Left ventricle myocardium superior (tissue), 1 donor: Measurements from ENCODE around the gene U2AF1L4. TPM values are rescaled to one million over a fixed set of nuclear protein-coding genes. Genes with fewer than 3 reads are reported as not detected.
A peak's percentile ranks its signal among the peaks of the same experiment; 100 is the strongest.
"Not testable (repeated sequence)": the region's sequence is repeated elsewhere in the genome, so short reads cannot be mapped to it uniquely, and the experiment has no call there.

Experiments used
- ATAC-seq: fragments of 200-7000 bp; cut with Tn5 transposase; one replicate; pipeline ENCODE4 v1.9.1; 2020; ENCODE audit warnings: mild to moderate bottlenecking, moderate library complexity
- DNase-seq: peaks from one replicate; pipeline ENCODE4 v3.0.0-alpha.2; 2020
- intact Hi-C: fragments of 100-400 bp; cut with micrococcal nuclease; formaldehyde crosslinking; loops from one replicate; pipeline ENCODE4 v1.11.0; 2022
- total RNA-seq: library from RNA; stranded (reverse); fragmentation: NEBNext Ultra II Directional; extraction: Animal tissue kit (Norgen Biotek cat#: 25700); gene quantifications from one replicate; pipeline ENCODE4 v1.2.1, GENCODE V29; 2021
- donor health status: DM: no; HTN: yes; CAD: no; lungs with severe emphysema.

The U2AF1L4 gene
- total RNA-seq, 1 donor from 2014 or later: 18.4 TPM

DNA sequence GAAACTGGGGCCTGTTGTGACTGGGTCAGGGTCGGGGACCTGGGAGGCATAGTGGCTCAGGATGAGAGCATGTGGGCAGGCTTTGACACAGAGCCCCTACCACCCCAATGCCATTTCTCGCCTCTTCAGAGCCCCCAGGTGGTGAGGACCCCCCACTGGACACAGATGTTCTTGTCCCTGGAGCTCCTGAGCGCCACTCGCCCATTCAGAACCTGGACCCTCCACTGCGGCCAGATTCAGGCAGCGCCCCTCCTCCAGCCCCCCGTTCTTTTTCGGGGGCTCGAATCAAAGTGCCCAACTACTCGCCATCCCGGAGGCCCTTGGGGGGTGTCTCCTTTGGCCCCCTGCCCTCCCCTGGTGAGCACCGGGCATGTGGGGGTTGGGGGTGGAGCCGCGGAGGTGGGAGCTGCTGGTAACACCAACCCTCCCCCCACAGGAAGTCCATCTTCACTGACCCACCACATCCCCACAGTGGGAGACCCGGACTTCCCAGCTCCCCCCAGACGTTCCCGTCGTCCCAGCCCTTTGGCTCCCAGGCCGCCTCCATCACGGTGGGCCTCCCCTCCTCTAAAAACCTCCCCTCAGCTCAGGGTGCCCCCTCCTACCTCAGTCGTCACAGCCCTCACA, 13.3 kb downstream of the U2AF1L4 start:
- DNase-seq (no peak), ATAC-seq (no peak)
- intact Hi-C loops: no loop called here

DNA sequence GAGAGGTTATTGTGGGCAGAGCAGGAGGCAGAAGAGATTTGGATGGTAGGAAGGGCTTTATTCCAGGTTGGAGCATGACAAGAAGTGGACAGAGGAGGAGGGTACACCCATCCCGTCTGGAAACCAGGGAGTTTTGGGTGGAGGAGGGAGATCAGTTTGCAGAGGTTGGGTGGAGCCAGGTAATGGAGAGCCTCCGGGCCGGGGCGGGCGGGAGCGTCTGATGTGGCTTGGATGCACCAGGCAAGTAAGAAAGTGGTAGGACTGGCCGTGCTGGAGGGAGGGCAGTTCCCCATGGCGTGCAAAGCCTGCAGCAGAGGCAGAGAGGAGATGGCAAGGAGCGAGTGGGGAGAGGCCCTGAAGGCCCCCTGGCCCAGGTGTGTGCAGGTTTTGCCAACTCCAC, 13.9 kb downstream of the U2AF1L4 start:
- ATAC-seq: no peak
- DNase-seq: no peak
- intact Hi-C loops: no loop called here

DNA sequence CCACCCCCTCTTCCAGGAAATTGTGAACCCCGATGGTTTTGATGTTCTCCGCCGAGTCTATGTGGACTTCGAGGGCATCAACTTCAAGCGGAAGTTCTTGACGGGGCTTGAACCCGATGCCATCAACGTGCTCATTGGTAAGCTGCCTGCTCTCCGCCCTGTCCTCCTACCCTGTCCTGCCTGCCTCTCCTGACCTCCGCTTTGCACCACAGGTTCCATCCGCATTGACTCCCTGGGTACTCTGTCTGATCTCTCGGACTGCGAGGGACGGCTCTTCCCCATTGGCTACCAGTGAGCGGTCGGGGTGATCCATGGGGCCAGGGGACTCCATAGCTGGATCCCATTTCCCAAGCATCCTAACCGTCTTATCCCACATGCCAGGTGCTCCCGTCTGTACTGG, 14.9 kb downstream of the U2AF1L4 start:
- DNase-seq (no peak), ATAC-seq (no peak)
- intact Hi-C loops: no loop called here

DNA sequence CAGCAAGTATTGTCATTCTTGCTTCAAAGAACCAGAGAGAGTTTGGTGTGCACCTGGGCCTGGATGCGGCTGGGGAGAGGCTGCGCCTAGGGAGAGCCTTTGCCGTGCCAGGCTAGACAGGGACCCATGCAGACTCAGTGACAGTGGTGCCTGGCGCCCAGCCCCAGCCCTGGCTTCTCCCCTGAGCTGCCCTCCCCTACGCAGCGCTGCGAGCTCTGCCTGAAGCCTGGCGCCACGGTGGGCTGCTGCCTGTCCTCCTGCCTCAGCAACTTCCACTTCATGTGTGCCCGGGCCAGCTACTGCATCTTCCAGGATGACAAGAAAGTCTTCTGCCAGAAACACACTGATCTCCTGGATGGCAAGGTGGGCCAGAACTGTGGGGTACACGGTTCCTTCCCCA, 15.5 kb downstream of the U2AF1L4 start:
- intact Hi-C loops: no loop called here
- no peak for DNase-seq

DNA sequence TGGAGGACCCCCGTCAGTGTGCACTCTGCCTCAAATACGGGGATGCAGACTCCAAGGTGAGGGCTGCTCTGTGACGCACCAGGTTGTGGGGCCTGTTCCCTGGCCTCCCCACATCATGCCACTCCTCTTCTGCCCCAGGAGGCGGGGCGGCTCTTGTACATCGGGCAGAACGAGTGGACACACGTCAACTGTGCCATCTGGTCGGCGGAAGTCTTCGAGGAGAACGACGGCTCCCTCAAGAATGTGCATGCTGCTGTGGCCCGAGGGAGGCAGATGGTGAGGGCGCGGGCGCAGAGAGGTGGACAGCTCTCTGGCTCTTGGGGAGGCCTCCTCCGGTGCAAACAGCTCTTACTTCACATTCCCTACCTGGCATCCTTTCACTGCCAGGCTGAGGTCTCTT, 16.2 kb downstream of the U2AF1L4 start:
- ATAC-seq: no peak
- intact Hi-C loops: no loop called here
- no peak for DNase-seq

More for the DNA sequence above, 15.5 kb downstream of the U2AF1L4 start:
- no peak for ATAC-seq

DNA sequence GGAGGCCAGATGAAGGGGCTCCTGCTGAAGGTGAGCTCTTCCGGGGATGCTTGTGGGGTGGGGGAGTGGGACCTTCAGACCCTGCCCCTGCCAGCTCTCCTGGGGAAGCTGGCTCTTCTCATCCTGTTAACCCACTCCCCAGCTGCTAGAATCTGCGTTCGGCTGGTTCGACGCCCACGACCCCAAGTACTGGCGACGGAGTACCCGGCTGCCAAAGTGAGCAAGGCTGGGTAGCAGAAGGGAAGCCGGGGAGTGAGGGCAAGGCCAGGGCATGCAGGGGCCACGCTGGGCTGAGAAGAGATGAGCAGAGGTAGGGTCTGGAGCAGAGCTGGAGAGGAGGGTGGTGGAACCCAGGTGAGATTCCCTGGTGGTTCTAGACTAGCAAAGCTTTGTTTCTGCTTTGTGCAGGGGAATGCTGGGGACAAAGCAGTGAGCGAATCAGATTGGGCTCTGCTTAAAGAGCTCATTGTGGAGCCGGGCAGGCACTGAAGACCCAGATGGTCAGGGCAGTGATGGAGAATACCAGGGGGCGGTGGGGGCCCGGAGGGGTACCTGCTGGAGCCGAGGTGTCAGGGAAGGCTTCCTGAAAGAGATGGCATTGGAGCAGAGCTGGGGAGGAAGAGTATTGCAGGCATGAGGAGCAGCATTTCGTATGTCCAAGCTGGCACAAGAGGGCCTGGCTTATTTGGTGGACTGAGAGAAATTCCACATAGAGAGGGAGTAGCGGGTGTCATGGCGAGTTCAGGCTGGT, 17.1 kb downstream of the U2AF1L4 start:
- intact Hi-C loops: no loop called here
- no peak for DNase-seq

DNA sequence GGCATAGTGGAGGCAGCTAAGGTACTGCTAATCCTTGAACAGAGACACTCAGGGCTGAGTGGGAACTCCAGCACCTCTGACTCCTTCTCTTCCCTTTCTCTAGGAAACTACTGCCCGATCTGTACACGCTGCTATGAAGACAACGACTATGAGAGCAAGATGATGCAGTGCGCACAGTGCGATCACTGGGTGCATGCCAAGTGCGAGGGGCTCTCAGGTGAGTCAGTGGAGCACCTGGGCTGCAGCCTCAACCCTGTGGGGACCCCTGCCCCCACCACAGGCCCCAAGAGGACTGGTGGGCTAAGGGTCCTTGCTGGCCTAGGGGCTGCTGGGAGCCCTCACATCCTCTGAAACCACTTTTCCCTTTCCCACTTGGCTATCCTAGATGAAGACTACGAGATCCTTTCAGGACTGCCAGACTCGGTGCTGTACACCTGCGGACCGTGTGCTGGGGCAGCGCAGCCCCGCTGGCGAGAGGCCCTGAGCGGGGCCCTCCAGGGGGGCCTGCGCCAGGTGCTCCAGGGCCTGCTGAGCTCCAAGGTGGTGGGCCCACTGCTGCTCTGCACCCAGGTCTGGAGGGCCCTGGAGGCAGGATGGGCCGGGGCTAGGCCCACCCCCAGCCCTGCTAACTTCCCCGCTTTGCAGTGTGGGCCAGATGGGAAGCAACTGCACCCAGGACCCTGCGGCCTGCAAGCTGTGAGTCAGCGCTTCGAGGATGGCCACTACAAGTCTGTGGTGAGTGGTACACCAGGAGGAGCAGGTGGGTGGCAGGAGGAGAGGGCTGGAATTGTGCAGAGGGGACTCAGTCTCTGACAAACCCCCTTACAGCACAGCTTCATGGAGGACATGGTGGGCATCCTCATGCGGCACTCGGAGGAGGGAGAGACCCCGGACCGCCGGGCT, 17.9 kb downstream of the U2AF1L4 start:
- intact Hi-C loops: no loop called here
- no peak for ATAC-seq
- DNase-seq: no peak

More for the DNA sequence above, 17.1 kb downstream of the U2AF1L4 start:
- ATAC-seq: no peak

DNA sequence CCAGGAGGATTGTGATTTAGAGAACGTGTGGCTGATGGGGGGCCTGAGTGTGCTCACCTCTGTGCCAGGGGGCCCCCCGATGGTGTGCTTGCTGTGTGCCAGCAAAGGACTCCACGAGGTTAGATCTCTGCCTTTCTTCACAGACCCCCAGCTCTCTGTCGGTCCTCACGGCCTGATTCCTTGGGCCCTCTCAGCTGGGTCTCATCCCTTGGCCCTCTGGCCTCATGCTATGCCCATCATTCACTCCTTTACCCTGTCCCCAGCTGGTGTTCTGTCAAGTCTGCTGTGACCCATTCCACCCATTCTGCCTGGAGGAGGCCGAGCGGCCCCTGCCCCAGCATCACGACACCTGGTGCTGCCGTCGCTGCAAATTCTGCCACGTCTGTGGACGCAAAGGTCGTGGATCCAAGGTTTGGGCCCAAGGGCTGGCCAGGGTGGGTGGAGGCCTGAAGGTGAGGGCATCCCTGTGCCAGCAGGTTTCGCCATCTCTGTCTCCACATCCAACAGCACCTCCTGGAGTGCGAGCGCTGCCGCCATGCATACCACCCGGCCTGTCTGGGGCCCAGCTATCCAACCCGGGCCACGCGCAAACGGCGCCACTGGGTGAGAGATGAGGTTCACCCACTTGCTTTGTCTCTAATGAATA, 19.9 kb downstream of the U2AF1L4 start:
- DNase-seq (no peak), ATAC-seq (no peak)
- intact Hi-C loops: no loop called here

DNA sequence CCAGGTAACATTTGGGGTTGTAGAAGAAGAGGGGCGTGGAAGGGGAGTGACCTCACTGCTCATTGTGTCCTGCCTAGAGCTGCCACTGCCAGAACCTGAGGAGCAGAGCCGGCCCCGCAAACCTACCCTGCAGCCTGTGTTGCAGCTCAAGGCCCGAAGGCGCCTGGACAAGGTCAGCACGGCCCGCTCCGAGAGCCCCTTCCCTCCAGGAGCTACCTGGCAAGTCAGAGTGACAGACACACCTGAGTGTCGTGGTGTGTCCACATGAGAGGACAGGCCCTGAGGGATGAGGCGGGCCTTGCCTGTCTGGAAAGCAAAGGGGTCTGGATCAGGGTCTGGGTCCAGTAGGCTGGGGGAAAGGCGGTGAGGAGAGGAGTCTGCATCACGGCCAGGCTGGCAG, 20.7 kb downstream of the U2AF1L4 start:
- ATAC-seq: no peak
- no peak for DNase-seq
- intact Hi-C loops: no loop called here

DNA sequence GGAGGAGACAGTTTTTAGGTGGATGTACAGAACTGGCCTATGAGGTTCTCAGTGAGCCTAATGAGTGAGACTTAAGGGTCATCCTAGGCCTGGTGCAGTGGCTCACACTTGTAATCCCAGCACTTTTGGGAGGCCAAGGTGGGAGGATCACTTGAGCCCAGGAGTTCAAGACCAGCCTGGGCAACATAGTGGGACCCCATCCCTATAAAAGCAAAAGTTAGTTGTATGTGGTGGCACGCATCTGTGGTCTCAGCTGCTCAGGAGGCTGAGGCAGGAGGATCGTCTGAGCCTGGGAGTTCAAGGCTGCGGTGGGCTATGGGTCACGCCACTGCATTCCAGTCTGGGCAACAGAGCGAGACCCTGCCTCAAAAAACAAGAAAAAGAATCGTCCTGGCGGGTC, 21.1 kb downstream of the U2AF1L4 start:
- DNase-seq, ATAC-seq, intact Hi-C loops: not testable (repeated sequence)

DNA sequence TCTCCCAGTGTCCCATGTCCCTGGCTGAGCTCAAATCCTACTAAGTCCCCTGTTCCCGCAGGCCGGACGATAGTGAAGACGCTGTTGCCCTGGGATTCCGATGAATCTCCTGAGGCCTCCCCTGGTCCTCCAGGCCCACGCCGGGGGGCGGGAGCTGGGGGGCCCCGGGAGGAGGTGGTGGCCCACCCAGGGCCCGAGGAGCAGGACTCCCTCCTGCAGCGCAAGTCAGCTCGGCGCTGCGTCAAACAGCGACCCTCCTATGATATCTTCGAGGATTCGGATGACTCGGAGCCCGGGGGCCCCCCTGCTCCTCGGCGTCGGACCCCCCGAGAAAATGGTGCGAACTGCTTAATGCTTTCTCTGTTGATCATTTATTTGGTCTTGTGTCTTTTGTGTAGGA, 21.5 kb downstream of the U2AF1L4 start:
- ATAC-seq (no peak), DNase-seq (no peak)
- intact Hi-C loops: no loop called here

DNA sequence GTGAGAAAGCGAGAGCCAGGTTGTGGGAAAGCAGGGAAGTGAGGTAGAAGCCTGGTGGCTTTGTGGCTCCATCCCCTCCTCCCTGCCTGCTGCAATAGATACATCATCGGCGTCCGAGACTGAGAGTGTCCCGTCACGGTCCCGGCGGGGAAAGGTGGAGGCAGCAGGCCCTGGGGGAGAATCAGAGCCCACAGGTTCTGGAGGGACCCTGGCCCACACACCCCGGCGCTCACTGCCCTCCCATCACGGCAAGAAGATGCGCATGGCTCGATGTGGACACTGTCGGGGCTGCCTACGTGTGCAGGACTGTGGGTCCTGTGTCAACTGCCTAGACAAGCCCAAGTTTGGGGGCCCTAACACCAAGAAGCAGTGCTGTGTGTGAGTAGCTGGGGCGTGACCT, 22.3 kb downstream of the U2AF1L4 start:
- intact Hi-C loops: no loop called here
- no peak for DNase-seq
- no peak for ATAC-seq

DNA sequence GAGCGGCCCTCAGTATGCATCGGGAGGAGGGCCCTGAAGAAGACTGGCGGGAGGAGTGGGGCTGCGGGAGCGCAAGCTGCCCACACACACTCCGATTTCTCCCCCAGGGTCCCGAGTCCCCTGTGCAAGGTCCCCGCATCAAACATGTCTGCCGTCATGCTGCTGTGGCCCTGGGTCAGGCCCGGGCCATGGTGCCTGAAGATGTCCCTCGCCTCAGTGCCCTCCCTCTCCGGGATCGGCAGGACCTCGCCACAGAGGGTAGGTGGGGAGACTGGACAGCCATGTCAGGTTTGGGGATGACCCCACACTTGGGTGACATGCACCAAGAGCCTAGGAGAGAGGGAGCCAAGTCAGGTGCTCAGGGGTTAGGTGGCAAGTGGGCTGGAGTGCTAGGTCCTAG, 22.8 kb downstream of the U2AF1L4 start:
- intact Hi-C loops: no loop called here
- DNase-seq: no peak
- ATAC-seq: no peak

DNA sequence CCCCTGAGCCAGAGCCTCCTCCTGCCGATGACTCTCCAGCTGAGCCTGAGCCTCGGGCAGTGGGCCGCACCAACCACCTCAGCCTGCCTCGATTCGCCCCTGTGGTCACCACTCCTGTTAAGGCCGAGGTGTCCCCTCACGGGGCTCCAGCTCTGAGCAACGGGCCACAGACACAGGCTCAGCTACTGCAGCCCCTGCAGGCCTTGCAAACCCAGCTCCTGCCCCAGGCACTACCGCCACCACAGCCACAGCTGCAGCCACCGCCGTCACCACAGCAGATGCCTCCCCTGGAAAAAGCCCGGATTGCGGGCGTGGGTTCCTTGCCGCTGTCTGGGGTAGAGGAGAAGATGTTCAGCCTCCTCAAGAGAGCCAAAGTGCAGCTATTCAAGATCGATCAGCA, 23.8 kb downstream of the U2AF1L4 start:
- intact Hi-C loops: no loop called here
- ATAC-seq (no peak), DNase-seq (no peak)

DNA sequence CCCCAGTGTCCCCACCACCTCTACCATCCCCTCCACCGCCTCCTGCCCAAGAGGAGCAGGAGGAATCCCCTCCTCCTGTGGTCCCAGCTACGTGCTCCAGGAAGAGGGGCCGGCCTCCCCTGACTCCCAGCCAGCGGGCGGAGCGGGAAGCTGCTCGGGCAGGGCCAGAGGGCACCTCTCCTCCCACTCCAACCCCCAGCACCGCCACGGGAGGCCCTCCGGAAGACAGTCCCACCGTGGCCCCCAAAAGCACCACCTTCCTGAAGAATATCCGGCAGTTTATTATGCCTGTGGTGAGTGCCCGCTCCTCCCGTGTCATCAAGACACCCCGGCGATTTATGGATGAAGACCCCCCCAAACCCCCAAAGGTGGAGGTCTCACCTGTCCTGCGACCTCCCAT, 24.6 kb downstream of the U2AF1L4 start:
- DNase-seq (no peak), ATAC-seq (no peak)
- intact Hi-C loops: no loop called here

DNA sequence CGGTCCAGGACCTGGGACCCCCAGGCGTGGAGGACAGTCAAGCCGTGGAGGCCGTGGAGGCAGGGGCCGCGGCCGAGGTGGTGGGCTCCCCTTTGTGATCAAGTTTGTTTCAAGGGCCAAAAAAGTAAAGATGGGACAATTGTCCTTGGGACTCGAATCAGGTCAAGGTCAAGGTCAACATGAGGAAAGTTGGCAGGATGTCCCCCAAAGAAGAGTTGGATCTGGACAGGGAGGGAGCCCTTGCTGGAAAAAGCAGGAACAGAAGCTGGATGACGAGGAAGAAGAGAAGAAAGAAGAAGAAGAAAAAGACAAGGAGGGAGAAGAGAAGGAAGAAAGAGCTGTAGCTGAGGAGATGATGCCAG, 25.1 kb downstream of the U2AF1L4 start:
- no peak for ATAC-seq
- no peak for DNase-seq
- intact Hi-C loops: no loop called here

DNA sequence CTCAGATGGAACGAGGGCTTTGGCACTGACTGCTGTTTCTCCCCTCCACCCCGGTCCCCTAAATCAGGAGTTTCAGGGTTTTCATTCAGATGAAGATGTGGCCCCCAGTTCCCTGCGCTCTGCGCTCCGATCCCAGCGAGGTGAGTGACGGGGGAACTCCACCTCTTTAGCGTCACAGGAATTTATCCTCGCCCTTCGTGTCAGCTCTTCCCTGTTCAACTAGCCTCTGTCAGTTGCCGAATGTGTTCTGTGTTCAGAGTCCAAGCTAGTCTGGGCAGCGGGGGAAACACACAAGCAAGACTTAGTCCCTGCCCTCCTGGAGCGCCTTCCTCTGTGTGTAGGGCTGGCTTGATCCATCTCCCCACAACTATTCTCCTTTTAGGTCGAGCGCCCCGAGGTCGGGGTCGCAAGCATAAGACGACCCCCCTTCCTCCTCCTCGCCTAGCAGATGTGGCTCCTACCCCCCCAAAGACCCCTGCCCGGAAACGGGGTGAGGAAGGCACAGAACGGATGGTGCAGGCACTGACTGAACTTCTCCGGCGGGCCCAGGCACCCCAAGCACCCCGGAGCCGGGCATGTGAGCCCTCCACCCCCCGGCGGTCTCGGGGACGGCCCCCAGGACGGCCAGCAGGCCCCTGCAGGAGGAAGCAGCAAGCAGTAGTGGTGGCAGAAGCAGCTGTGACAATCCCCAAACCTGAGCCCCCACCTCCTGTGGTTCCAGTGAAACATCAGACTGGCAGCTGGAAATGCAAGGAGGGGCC, 25.6 kb downstream of the U2AF1L4 start:
- intact Hi-C loops: no loop called here
- peak; percentile 36 for DNase-seq
- ATAC-seq: no peak

DNA sequence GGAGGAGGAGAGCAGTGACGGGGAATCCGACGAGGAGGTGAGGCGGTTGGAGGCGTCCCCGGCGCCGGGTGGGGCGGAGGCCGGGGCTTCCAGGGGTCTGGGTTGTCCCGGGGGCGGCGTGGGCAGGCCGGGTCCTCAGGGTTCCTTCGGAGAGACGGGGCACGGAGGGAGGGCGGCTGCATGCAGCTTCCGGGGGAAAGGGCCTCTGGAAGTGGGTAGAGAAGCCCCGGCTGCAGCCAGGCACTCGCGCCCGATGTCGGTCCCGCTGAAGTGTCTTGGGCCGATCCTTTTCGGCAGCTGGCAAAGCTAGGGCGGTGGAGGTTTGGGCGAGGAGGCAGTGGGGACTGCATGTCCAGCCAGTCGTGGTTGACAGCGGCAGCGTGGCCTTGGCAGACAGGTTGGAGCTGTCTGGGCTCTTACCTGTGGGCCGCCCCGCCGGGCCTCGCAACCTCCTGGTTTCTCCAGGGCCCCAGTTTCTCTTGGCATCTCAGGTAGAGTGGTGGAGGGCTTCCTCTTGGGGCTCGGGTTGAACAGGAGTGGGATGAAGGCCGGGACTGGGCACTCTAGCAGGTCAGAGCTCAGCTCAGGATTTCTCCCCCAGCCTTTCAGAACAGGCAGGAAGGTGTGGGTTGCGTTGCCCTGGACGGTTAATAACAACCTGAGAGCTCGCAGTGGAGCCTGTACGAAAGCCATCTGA, 26.7 kb downstream of the U2AF1L4 start:
- intact Hi-C loops: no loop called here
- DNase-seq: peak; percentile 56
- no peak for ATAC-seq
